CD4-positive, alpha-beta memory T cell (primary cell): Measurements from ENCODE around the gene OBSCN. TPM values are rescaled to one million over a fixed set of nuclear protein-coding genes. Genes with fewer than 3 reads are reported as not detected.
"Not testable (repeated sequence)": the region's sequence is repeated elsewhere in the genome, so short reads cannot be mapped to it uniquely, and the experiment has no call there.

Experiments used
- CTCF ChIA-PET: fragments of 350-600 bp; sonication (Branson Sonifier 250); formaldehyde crosslinking; loops from one replicate; lab custom pipeline; 2021; ENCODE audit warnings: inconsistent platforms; ENCODE audit not compliant: partially characterized antibody; lab: Charles Lee
- POLR2A ChIA-PET: fragments of 350-600 bp; sonication (Branson Sonifier 250); formaldehyde crosslinking; loops from one replicate; lab custom pipeline; 2021; ENCODE audit not compliant: partially characterized antibody; lab: Charles Lee
- DNase-seq, 5 donors: peaks; one replicate each; pipeline versions ENCODE4 v3.0.0 to v3.0.0-alpha.2; 2020 to 2022; ENCODE audit warnings: mixed read lengths in 1 of 5
- H3K27ac ChIP-seq: one replicate; pipeline ENCODE4 v1.7.0; 2013; ENCODE audit warnings: low read depth, low read length
- H3K27me3 ChIP-seq: 2 replicates; pipeline ENCODE4 v1.7.0; 2013; ENCODE audit warnings: mild to moderate bottlenecking, low read length, moderate library complexity; ENCODE audit not compliant: insufficient read depth
- H3K36me3 ChIP-seq: 2 replicates; pipeline ENCODE4 v1.7.0; 2013; ENCODE audit warnings: mild to moderate bottlenecking, low read length, moderate library complexity; ENCODE audit not compliant: insufficient read depth
- H3K4me1 ChIP-seq: 2 replicates; pipeline ENCODE4 v1.7.0; 2013; ENCODE audit warnings: mild to moderate bottlenecking, low read length, moderate library complexity; ENCODE audit not compliant: insufficient read depth
- H3K4me3 ChIP-seq, 2 donors: one replicate each; pipeline ENCODE4 v1.7.0; 2013; ENCODE audit warnings: low read length in 2 of 2, mild to moderate bottlenecking in 1 of 2
- H3K9me3 ChIP-seq, 2 donors: one replicate each; pipeline ENCODE4 v1.7.0; 2013; ENCODE audit warnings: low read length in 2 of 2, control low read depth in 1 of 2; ENCODE audit not compliant: control insufficient read depth in 1 of 2
- H3K27ac Mint-ChIP-seq, 7 donors: one replicate each; pipeline ENCODE4 v1.8.0; 2020 to 2021; ENCODE audit warnings: mixed read lengths in 7 of 7, mild to moderate bottlenecking in 6 of 7, inconsistent platforms in 3 of 7, moderate library complexity in 3 of 7
- H3K27me3 Mint-ChIP-seq, 2 donors: one replicate each; pipeline ENCODE4 v1.8.0; 2020 to 2021; ENCODE audit warnings: mixed read lengths in 2 of 2
- H3K36me3 Mint-ChIP-seq, 2 donors: one replicate each; pipeline ENCODE4 v1.8.0; 2020 to 2021; ENCODE audit warnings: mixed read lengths in 2 of 2, inconsistent platforms in 1 of 2, mild to moderate bottlenecking in 1 of 2
- H3K4me1 Mint-ChIP-seq, 4 donors: one replicate each; pipeline ENCODE4 v1.8.0; 2020 to 2021; ENCODE audit warnings: mixed read lengths in 4 of 4, mild to moderate bottlenecking in 1 of 4
- H3K4me3 Mint-ChIP-seq, 8 donors: one replicate each; pipeline ENCODE4 v1.8.0; 2020 to 2021; ENCODE audit warnings: mixed read lengths in 8 of 8, mild to moderate bottlenecking in 7 of 8, moderate library complexity in 6 of 8, inconsistent platforms in 3 of 8
- H3K9me3 Mint-ChIP-seq, 8 donors: one replicate each; pipeline ENCODE4 v1.8.0; 2020 to 2021; ENCODE audit warnings: mixed read lengths in 8 of 8, mild to moderate bottlenecking in 5 of 8, inconsistent platforms in 3 of 8, moderate library complexity in 1 of 8
- intact Hi-C: fragments of 100-400 bp; cut with micrococcal nuclease; formaldehyde crosslinking; loops from one replicate; pipeline ENCODE4 v1.15.1; 2023
- polyA plus RNA-seq, 2 donors: library from polyadenylated mRNA; unstranded; fragments of 300-500 nt; fragmentation: Illumina TruSeq; gene quantifications; one replicate each; pipeline ENCODE4 v1.2.3, GENCODE V29; 2021
- total RNA-seq, 2 experiments: library from RNA; stranded (reverse); gene quantifications; one replicate each; pipeline ENCODE4 v1.2.3, GENCODE V29; 2021

OBSCN gene
- total and polyA plus RNA-seq, 4 experiments from 2014 or later = 0.19 to 91.4 (median 39.8) TPM

GRCh38 chr1:228225165-228225710 is 17.4 kb downstream of the OBSCN start:
- H3K4me3 Mint-ChIP-seq = no peak overlapping the region
- no peak overlapping the region for H3K27ac ChIP-seq
- DNase-seq = no peak
- no peaks in the 10 kb centered on the region for H3K36me3 ChIP-seq
- no peak overlapping the region for H3K4me3 ChIP-seq
- H3K27me3 ChIP-seq = no peaks in the 10 kb centered on the region
- CTCF ChIA-PET = interaction anchor here (0.6 to 2.8 kb wide), 2 partner anchors 11 to 34 kb away, joined by 3 to 13 read pairs; no protein-coding TSS in a partner anchor
- no peaks in the 10 kb centered on the region for H3K27me3 Mint-ChIP-seq
- intact Hi-C loops = no loop called here
- no peaks in the 10 kb centered on the region for H3K9me3 ChIP-seq
- H3K36me3 Mint-ChIP-seq = peaks cover 39 to 69% of the 10 kb centered on the region in 2 donors
- H3K9me3 Mint-ChIP-seq = peaks cover 0 to 18% (median 8%) of the 10 kb centered on the region in 8 donors
- H3K4me1 Mint-ChIP-seq = peaks cover 0 to 4% (median 2%) of the 10 kb centered on the region in 4 donors
- no peak overlapping the region for H3K27ac Mint-ChIP-seq
- H3K4me1 ChIP-seq = no peaks in the 10 kb centered on the region
- POLR2A ChIA-PET = no interaction called here

- H3K4me1 ChIP-seq = no peaks in the 10 kb centered on the region
- no peaks in the 10 kb centered on the region for H3K9me3 ChIP-seq
- Mint-ChIP-seq H3K27ac (no peak overlapping the region), H3K27me3 (no peaks in the 10 kb centered on the region), H3K36me3 (peaks cover 39 to 71% of the 10 kb centered on the region in 2 donors), H3K9me3 (peaks cover 0 to 18% (median 8%) of the 10 kb centered on the region in 8 donors), H3K4me1 (peaks cover 0 to 4% (median 2%) of the 10 kb centered on the region in 4 donors), H3K4me3 (no peak overlapping the region)
- H3K4me3 ChIP-seq = no peak overlapping the region
- no peak for DNase-seq
- H3K27me3 ChIP-seq = no peaks in the 10 kb centered on the region
- no peak overlapping the region for H3K27ac ChIP-seq
- H3K36me3 ChIP-seq = no peaks in the 10 kb centered on the region
- POLR2A ChIA-PET = no interaction called here
- intact Hi-C loops = no loop called here
- CTCF ChIA-PET = no interaction called here
Measured at GRCh38 chr1:228225740-228226139, 17.9 kb downstream of the OBSCN start.

DNA sequence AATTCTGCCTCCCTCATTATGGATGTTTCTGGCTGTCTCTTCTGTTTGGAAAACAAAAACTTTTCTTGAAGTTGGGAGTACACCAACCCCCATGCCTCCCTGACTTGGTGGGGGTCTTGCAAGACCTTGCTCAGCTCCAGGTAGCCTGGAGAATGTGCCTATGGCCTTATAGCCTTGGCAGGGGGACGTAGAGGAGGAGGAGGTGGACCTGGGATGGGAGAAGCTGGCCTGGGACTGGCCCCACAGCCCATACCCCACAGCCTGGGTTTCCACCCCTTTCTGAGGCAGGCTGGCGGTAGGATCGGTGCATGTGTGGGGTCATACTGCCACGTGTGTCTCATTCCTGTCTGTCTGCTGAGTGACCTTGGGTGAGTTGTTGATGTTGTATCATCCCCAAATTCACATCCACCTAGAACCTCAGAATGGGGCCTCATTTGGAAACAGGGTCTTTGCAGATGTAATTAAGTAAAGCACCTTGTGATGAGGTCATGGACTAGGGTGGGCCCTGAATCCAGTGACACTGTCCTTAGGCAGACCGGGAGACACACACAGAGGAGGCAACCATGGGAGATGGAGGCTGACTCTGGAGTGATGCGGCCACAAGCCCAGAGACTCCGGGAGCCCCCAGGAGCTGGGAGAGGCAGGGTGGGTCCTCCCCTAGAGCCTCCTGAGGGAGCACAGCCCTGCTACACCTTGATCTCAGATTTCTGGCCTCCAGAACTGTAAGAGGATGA is 18.5 kb downstream of the OBSCN start:
- H3K9me3 Mint-ChIP-seq = peaks cover 0 to 18% (median 8%) of the 10 kb centered on the region in 8 donors
- Histone ChIP-seq H3K27ac (no peak overlapping the region), H3K9me3 (no peaks in the 10 kb centered on the region), H3K27me3 (no peaks in the 10 kb centered on the region), H3K4me1 (no peaks in the 10 kb centered on the region), H3K4me3 (no peak overlapping the region), H3K36me3 (no peaks in the 10 kb centered on the region)
- ChIA-PET CTCF (no interaction called here), POLR2A (no interaction called here)
- H3K36me3 Mint-ChIP-seq = peaks cover 40 to 70% of the 10 kb centered on the region in 2 donors
- intact Hi-C loops = no loop called here
- H3K27ac Mint-ChIP-seq = peak overlapping the region in 1 of 7 donors; percentile 4
- H3K4me3 Mint-ChIP-seq = no peak overlapping the region
- no peaks in the 10 kb centered on the region for H3K27me3 Mint-ChIP-seq
- peaks cover 0 to 4% (median 2%) of the 10 kb centered on the region in 4 donors for H3K4me1 Mint-ChIP-seq
- no peak for DNase-seq

DNA sequence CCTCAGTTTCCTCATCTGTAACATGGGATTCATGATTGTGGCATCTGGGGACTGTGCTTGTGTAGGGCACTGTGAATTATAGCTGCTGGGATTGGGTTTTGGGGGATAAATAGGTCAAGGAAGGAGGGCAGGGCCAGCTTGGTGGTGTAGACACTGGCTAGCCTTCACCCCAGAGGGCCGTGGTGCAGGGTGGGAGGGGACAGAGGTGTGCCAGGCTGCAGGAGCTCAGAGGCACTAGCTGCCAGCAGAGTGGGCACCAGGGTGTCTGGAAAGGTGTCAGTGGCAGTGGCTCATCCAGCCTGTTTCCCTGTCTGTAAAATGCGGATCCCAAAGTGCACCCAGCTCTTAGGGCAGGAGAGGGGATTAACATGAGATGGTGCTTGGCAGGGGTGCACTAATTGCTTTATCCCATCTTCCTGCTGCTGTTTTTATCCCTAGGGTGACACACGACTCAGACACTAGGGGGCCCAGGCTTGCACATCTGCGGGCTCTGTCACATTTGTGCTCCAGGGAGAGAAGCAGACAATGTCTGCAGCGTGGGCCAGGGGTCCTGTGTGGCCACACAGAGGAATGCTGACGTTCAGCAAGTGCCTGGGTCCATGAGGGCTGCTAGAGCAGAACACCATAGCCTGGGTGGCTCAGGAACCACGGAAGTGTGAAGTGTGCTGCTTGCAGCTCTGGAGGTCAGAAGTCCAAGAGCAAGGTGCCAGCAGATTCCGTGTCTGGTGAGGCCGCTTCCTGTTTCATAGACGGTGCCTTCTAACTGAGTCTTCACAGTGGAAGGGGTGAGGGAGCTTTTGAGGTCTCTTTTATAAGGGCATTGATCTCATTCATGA is 19.3 kb downstream of the OBSCN start:
- intact Hi-C loops = no loop called here
- Mint-ChIP-seq H3K27me3 (no peaks in the 10 kb centered on the region), H3K4me1 (peaks cover 0 to 4% (median 2%) of the 10 kb centered on the region in 4 donors), H3K27ac (peak overlapping the region in 2 of 7 donors; percentile 7 to 19), H3K4me3 (no peak overlapping the region), H3K36me3 (peaks cover 46 to 71% of the 10 kb centered on the region in 2 donors), H3K9me3 (peaks cover 0 to 18% (median 8%) of the 10 kb centered on the region in 8 donors)
- H3K4me3 ChIP-seq = no peak overlapping the region
- ChIA-PET CTCF (no interaction called here), POLR2A (no interaction called here)
- no peaks in the 10 kb centered on the region for H3K9me3 ChIP-seq
- no peak overlapping the region for H3K27ac ChIP-seq
- H3K36me3 ChIP-seq = no peaks in the 10 kb centered on the region
- H3K4me1 ChIP-seq = no peaks in the 10 kb centered on the region
- no peaks in the 10 kb centered on the region for H3K27me3 ChIP-seq
- DNase-seq = no peak

GRCh38 chr1:228228147-228228546 is 20.3 kb downstream of the OBSCN start:
- H3K27me3 ChIP-seq, H3K36me3 ChIP-seq, H3K27me3 Mint-ChIP-seq, CTCF ChIA-PET, DNase-seq, intact Hi-C loops, H3K4me1 ChIP-seq, H3K4me1 Mint-ChIP-seq, H3K4me3 Mint-ChIP-seq, H3K4me3 ChIP-seq, POLR2A ChIA-PET, H3K27ac ChIP-seq, H3K9me3 ChIP-seq: not testable (repeated sequence)
- Mint-ChIP-seq H3K9me3 (peaks cover 0 to 24% (median 15%) of the 10 kb centered on the region in 8 donors), H3K36me3 (peaks cover 46 to 73% of the 10 kb centered on the region in 2 donors), H3K27ac (peak overlapping the region in 1 of 7 donors; percentile 12)

DNA sequence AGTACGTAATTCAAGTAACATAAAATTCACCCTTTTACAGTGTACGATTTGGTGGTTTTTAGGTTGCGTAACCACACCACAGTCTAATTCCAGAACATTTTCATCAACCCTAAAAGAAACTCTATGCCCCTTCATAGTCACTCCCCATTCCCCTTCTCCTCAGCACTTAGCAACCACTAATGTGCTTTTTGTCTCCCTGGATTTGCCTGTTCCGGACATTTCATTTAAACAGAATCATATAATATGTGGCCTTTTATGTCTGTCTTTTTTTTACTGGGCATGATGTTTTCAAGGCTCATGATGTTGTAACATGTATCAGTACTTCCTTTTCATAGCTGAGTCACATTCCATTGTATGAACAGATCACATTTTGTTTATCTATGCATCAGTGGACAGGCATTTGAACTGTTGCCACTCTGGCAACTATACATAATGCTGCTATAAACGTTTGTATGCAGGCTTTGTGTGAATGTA is 20.8 kb downstream of the OBSCN start:
- H3K4me3 ChIP-seq = no peak overlapping the region
- H3K27me3 ChIP-seq = no peaks in the 10 kb centered on the region
- no peak overlapping the region for H3K4me3 Mint-ChIP-seq
- no peaks in the 10 kb centered on the region for H3K27me3 Mint-ChIP-seq
- H3K4me1 Mint-ChIP-seq = peaks cover 0 to 4% (median 0%) of the 10 kb centered on the region in 4 donors
- ChIA-PET POLR2A (no interaction called here), CTCF (no interaction called here)
- H3K4me1 ChIP-seq = no peaks in the 10 kb centered on the region
- DNase-seq = no peak
- H3K36me3 ChIP-seq = no peaks in the 10 kb centered on the region
- peaks cover 0 to 29% (median 18%) of the 10 kb centered on the region in 8 donors for H3K9me3 Mint-ChIP-seq
- H3K9me3 ChIP-seq = no peaks in the 10 kb centered on the region
- H3K27ac ChIP-seq = no peak overlapping the region
- H3K36me3 Mint-ChIP-seq = peaks cover 46 to 73% of the 10 kb centered on the region in 2 donors
- H3K27ac Mint-ChIP-seq = peak overlapping the region in 3 of 7 donors; percentile 11 to 59 (median 51)
- intact Hi-C loops = no loop called here

DNA sequence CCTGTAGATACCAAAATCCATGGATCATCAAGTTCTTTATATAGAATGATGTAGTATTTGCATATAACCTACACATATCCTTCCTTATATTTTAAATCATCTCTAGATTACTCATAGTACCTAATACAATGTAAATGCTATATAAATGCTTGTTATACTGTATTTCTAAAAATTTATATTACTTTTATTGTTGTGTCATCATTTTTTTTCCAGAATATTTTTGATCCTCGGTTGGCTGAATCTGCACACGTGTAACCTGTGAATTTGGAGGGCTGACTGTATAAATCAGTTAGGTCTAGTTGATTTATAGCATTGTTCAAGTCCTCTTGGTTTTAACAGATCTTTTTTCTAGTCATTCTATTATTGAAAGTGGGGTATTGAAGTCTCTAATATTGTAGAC is 23.3 kb downstream of the OBSCN start:
- H3K36me3 Mint-ChIP-seq = peaks cover 40 to 73% of the 10 kb centered on the region in 2 donors

More for the DNA sequence above, 23.3 kb downstream of the OBSCN start:
- Mint-ChIP-seq H3K27me3 (no peaks in the 10 kb centered on the region), H3K9me3 (peaks cover 0 to 26% (median 18%) of the 10 kb centered on the region in 8 donors), H3K4me1 (peaks cover 0 to 5% (median 0%) of the 10 kb centered on the region in 4 donors), H3K27ac (no peak overlapping the region), H3K4me3 (no peak overlapping the region)
- POLR2A ChIA-PET = no interaction called here
- CTCF ChIA-PET = no interaction called here
- intact Hi-C loops = no loop called here
- H3K27me3 ChIP-seq = no peaks in the 10 kb centered on the region
- no peaks in the 10 kb centered on the region for H3K36me3 ChIP-seq
- no peak overlapping the region for H3K27ac ChIP-seq
- no peaks in the 10 kb centered on the region for H3K4me1 ChIP-seq
- DNase-seq = no peak
- no peaks in the 10 kb centered on the region for H3K9me3 ChIP-seq
- no peak overlapping the region for H3K4me3 ChIP-seq
